H4 (cell line): ENCODE results near the gene MRGPRF. TPM values are rescaled to one million over a fixed set of nuclear protein-coding genes. Genes with fewer than 3 reads are reported as not detected.

Experiments used
- DNase-seq: peaks from one replicate; pipeline ENCODE4 v3.0.0-alpha.2; 2015; ENCODE audit warnings: low spot score
- total RNA-seq: library from RNA; depleted of rRNA; stranded (reverse); fragments of >200 nt; shearing (Covaris generic); gene quantifications from 2 replicates; pipeline ENCODE4 v1.2.3, GENCODE V29; 2014; rRNA removed

The MRGPRF gene
- total RNA-seq, 1 experiment from 2014 or later, result not detected

- DNase-seq, result peak; percentile 31
Measured at GRCh38 chr11:68963779-68964178, 49.3 kb downstream of the MRGPRF start.

DNA sequence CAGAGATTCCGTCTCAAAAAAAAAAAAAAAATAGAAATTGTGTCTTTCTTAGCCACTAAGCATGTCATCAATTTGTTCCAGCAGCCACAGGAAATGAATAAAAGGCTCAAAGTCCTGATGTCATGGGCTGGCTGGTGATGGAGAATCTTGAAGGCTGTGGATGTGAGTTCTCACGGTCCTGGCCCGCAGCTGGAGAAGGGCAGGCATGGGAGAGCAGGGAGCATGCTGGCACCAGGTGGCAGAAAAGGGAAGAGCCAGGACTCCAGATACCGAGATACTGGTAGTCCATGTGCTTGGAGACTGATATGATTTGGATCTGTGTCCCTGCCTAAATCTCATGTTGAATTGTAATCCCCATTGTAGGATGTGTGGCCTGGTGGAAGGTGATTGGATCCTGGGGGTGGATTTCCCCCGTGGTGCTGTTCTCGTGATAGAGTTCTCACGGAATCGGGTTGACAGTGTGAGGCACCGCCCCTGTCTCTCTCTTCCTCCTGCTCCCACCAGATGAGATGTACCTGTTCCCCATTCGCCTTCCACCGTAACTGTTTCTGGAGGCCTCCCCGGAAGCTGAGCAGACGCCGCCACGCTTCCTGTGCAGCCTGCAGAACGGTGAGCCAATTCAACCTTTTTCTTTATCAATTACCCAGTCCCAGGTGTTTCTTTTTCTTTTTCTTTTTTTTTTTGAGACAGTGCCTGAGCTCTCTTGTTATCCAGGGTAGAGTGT is 50.4 kb downstream of the MRGPRF start:
- no peak for DNase-seq

GRCh38 chr11:68961245-68961644 is 51.8 kb downstream of the MRGPRF start:
- DNase-seq, result no peak

- no peak for DNase-seq
Measured at GRCh38 chr11:68960294-68961071, 52.6 kb downstream of the MRGPRF start.

- DNase-seq, result no peak
Measured at GRCh38 chr11:68959465-68960293, 53.4 kb downstream of the MRGPRF start.

DNA sequence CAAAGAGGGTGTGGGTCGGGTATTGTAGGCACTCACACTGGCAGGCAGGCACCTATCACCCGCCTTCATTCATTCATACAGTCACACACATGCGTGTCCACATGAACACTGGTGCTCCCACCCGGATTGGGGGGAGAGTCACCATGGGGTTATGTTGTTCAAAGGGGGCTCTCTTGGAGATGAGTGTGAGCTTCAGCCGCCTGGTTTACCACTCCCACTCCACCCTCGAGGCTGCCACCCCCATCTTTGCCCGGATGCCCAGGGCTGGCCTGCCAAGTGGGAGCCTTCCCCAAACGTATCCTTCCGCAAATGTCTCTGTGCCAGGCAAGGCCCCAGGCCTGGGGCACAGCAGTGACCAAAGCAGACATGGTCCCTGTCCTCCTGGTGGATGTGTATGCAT is 54.8 kb downstream of the MRGPRF start:
- DNase-seq, result no peak

GRCh38 chr11:68956547-68957254 is 56.3 kb downstream of the MRGPRF start:
- DNase-seq, result no peak

DNA sequence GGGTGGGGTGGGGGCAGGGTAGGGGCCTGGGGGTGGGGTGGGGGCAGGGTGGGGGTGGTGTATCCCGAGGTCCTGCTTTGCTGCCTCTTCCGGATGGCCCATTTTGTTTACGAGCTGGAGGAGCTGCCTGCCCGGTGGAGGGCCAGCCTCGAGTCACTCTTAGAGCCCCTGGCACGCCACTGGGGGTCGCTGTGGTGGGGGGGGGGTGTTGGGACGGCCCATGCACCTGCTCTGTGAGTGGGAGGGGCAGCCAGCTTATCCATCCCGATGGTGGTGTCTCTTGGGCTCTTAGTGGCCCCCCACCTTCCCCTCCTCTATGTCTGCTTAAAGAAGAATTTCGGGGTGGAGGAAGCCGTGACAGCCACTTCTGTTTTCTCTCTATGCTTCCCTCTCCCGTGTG is 56.9 kb downstream of the MRGPRF start:
- DNase-seq, result no peak

DNA sequence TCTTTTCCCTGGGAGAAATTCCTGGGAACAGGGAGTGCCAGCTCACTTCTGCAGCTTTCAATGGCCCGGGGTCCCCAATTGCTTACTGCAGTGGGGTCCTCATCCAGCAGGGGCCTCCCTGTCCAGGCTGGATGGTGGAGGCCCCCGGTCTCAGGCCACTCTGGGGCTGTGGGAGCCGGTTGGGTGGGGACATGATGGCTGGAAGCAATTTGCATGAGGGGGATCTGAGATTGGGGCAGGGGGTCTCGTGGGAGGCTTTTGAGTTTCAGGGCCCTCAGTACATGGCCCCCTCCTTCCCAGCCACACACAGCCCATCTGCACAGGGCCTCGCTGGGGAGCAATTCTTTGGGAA is 57.5 kb downstream of the MRGPRF start:
- no peak for DNase-seq

DNA sequence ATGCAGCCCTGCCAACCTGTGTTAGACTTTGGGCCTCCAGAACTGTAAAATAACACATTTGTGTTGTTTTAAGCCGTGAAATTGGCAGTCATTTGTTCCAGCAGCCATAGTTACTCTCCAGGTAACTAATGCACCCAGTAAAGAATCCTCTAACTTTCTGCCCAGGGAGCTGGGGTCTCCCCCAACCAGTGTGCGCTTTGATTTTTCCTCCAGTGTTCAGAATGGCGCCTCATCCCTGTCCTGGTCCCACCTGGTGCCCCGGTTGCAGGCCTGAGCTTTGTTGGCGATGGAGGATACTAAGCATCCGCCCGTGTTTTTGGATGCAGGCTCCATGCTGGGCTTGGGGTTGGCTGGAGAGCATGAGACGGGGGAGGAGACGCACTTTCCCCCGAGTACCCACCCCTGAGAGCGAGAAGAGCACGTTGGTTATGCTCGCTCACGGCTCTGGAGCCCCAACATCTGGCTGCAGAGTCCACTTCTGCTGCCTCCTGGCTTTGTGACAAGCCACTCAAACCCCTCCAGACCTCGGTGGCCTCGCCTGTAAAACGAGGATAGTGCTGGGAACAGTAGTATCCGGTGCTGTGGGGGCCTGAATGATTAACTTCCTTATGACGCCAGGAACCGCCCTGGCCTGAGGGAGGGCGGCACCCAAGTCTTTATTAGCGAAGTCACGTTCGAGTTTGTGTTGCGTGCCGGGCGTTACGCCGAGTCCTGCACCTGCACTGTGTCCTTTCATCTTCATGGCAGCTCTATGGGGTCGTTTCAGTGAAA is 58.0 kb downstream of the MRGPRF start:
- no peak for DNase-seq

Other genes with a start within 250 kb of the MRGPRF start
- 21.3 and 21.8 TPM in 2 replicates for gene CPT1A, start 171.3 kb downstream of the MRGPRF start, total RNA-seq
- 110 and 148 TPM in 2 replicates for gene MRPL21, start 109.4 kb downstream of the MRGPRF start, total RNA-seq
- 3.3 and 5.3 TPM in 2 replicates for gene IGHMBP2, start 109.4 kb downstream of the MRGPRF start, total RNA-seq
- not detected in 2 replicates for gene MRGPRD, start 32.3 kb downstream of the MRGPRF start, total RNA-seq
- gene TPCN2, start 35.7 kb upstream of the MRGPRF start, total RNA-seq, result 6.2 and 7.4 TPM in 2 replicates
- not detected in 2 replicates for gene SMIM38, start 142.7 kb upstream of the MRGPRF start, total RNA-seq